Effector memory CD4-positive, alpha-beta T cell (primary cell): ENCODE measurements around the gene POU2F1.
"Not testable (repeated sequence)": the region's sequence is repeated elsewhere in the genome, so short reads cannot be mapped to it uniquely, and the experiment has no call there.

Source experiments
- DNase-seq, 3 donors: peaks; one replicate each; pipeline ENCODE4 v3.0.0-alpha.2; 2020
- H3K27ac ChIP-seq: 2 replicates; pipeline ENCODE4 v1.7.0; 2013; ENCODE audit warnings: mild to moderate bottlenecking, low read length, moderate library complexity; ENCODE audit not compliant: insufficient read depth, poor library complexity, severe bottlenecking
- H3K27me3 ChIP-seq: replicated peaks from 2 replicates; pipeline ENCODE4 v1.7.0; 2013; ENCODE audit warnings: mild to moderate bottlenecking, low read length; ENCODE audit not compliant: insufficient read depth, control insufficient read depth, poor library complexity, severe bottlenecking
- H3K36me3 ChIP-seq: 2 replicates; pipeline ENCODE4 v1.7.0; 2013; ENCODE audit warnings: mild to moderate bottlenecking, low read length, moderate library complexity; ENCODE audit not compliant: control insufficient read depth, insufficient read depth
- H3K4me1 ChIP-seq: 2 replicates; pipeline ENCODE4 v1.7.0; 2013; ENCODE audit warnings: low read length, mild to moderate bottlenecking; ENCODE audit not compliant: control insufficient read depth, insufficient read depth, poor library complexity, severe bottlenecking
- H3K4me3 ChIP-seq: 2 replicates; pipeline ENCODE4 v1.7.0; 2013; ENCODE audit warnings: low read length, low read depth, mild to moderate bottlenecking; ENCODE audit not compliant: insufficient read depth, poor library complexity, severe bottlenecking
- H3K9me3 ChIP-seq: 2 replicates; pipeline ENCODE4 v1.7.0; 2013; ENCODE audit warnings: mild to moderate bottlenecking, low read length, moderate library complexity; ENCODE audit not compliant: control insufficient read depth

The POU2F1 gene

DNA sequence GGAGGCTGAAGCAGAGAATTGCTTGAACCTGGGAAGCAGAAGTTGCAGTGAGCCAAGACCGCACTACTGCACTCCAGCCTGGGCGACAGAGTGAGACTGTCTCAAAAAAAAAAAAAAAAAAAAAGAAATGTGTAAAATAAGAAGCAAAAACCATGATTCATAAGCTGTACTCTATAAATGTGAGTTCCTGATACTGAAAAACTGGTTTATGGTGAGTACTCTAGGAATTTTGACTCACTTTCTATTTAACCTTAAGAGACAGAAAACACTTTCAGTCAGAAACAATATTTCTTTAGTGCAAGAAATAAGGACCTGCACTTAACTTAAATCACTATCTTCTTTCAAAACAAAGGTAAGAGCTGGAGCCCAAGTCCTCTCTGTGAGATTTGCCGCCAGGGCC is 19.9 kb upstream of the POU2F1 start:
- H3K27ac ChIP-seq, result no peak overlapping the region
- no peak overlapping the region for H3K4me3 ChIP-seq
- no peaks in the 10 kb centered on the region for H3K27me3 ChIP-seq
- DNase-seq, result no peak
- no peaks in the 10 kb centered on the region for H3K9me3 ChIP-seq
- no peaks in the 10 kb centered on the region for H3K4me1 ChIP-seq
- no peaks in the 10 kb centered on the region for H3K36me3 ChIP-seq

DNA sequence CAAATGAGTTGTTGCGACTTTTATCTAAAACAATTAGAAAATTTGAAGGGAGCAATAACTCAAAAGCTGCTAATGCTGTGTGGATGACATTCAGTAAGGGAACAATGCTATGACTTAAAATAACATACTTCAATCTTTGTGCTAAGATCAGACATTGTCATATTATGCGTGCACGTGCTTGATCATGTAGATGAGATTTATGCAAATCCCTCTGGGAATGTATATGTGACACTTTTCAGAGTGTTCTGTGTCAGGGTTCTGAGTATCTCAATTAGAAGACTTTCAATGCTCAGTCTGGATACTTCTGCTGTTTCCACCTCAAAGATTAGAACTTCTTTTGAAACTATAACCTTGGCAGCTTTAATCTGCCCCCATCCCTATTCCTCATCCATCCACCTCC is 18.6 kb upstream of the POU2F1 start:
- Histone ChIP-seq H3K4me3 (no peak overlapping the region), H3K36me3 (no peaks in the 10 kb centered on the region), H3K27ac (no peak overlapping the region), H3K9me3 (no peaks in the 10 kb centered on the region), H3K4me1 (no peaks in the 10 kb centered on the region), H3K27me3 (no peaks in the 10 kb centered on the region)
- DNase-seq, result no peak

DNA sequence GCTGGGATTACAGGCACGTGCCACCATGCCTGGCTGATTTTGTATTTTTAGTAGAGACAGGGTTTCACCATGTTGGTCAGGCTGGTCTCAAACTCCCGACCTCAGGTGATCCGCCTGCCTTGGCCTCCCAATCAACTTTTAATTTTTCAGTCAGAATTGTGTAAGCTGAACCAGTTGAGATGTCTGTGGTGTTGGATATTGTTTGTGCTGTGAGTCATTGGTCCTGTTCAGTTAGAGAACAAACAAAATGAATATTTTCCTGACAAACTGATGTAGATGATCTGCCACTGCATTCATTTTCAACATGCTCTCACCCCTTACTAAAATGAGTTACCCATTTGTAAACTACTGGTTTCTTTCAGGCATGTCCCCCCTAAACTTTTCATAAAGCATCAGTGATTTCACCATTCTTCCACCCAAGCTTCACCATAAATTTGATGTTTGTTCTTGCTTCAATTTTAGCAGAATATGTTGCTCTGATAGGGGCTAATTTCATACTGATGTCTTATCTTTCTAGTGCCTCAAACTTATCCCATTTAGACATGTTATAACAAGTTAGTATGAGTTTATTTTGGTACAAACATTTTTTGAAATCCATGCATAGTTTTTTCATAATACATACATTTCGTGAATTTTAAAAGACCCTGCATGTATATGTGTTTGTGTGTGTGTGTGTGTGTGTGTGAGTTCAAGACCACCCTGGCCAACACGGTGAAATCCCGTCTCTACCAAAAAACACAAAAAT is 15.2 kb upstream of the POU2F1 start:
- not testable (repeated sequence) for H3K27me3 ChIP-seq, H3K9me3 ChIP-seq, H3K36me3 ChIP-seq, DNase-seq, H3K4me3 ChIP-seq, H3K27ac ChIP-seq, H3K4me1 ChIP-seq

DNA sequence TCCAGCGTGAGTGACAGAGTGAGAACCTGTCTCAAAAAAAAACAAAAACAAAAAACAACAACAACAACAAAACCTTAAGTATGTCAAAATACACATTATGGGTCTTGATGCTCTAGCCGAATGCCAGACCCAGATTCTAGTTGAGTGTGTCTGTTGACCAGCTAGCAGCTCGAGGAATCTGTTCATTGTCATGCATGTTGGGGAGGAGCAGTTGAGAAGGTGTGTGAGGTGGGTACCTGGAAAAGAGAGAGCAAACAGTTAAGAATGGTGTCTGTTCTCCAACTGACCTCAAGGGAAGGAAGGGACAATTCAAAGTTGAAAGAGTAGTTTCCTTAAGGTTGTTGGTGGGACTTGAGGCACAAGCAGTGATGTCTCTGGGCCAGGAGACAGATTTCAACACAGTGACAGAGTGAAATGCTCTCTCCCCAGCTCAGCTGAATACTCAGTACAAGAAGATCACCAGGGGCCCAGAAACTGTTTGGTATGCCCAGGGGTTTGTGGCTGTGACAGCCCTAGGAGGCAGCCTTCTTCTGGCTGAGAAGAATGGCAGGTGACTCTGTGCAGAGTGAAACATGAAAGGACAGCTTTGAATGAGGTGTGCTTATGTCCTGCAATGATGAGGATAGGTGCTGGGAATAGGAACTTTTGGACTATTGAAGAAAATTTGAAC is 14.4 kb upstream of the POU2F1 start:
- H3K36me3 ChIP-seq, result no peaks in the 10 kb centered on the region
- peaks cover 4% of the 10 kb centered on the region for H3K9me3 ChIP-seq
- H3K27ac ChIP-seq, result no peak overlapping the region
- H3K4me3 ChIP-seq, result no peak overlapping the region
- no peak for DNase-seq
- no peaks in the 10 kb centered on the region for H3K27me3 ChIP-seq
- no peaks in the 10 kb centered on the region for H3K4me1 ChIP-seq

GRCh38 chr1:167207940-167208623 is 12.6 kb upstream of the POU2F1 start:
- H3K4me1 ChIP-seq, result no peaks in the 10 kb centered on the region
- peaks cover 4% of the 10 kb centered on the region for H3K9me3 ChIP-seq
- no peaks in the 10 kb centered on the region for H3K36me3 ChIP-seq
- no peaks in the 10 kb centered on the region for H3K27me3 ChIP-seq
- no peak overlapping the region for H3K27ac ChIP-seq
- no peak for DNase-seq
- no peak overlapping the region for H3K4me3 ChIP-seq

DNA sequence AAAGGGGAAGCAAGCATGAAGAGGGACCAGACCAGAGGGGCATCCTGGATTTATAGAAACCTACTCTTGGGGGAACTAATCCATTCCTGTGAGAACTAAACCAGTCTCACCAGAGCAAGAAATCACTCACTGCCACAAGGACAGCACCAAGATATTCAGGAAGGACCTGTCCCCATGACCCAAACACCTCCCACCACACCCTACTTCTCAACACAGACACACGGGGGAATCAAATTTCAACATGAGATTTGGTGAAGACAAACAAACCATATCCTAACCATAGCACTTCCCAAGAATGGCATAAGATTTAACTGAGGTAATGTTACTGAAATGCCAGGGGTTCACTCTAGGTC is 12.1 kb upstream of the POU2F1 start:
- Histone ChIP-seq H3K4me1 (no peaks in the 10 kb centered on the region), H3K27me3 (no peaks in the 10 kb centered on the region), H3K4me3 (no peak overlapping the region), H3K36me3 (no peaks in the 10 kb centered on the region), H3K27ac (no peak overlapping the region), H3K9me3 (peaks cover 4% of the 10 kb centered on the region)
- DNase-seq, result no peak

GRCh38 chr1:167209044-167209443 is 11.6 kb upstream of the POU2F1 start:
- H3K36me3 ChIP-seq, result no peaks in the 10 kb centered on the region
- H3K27ac ChIP-seq, result no peak overlapping the region
- H3K4me1 ChIP-seq, result no peaks in the 10 kb centered on the region
- H3K9me3 ChIP-seq, result peaks cover 4% of the 10 kb centered on the region
- no peaks in the 10 kb centered on the region for H3K27me3 ChIP-seq
- H3K4me3 ChIP-seq, result no peak overlapping the region
- no peak for DNase-seq

GRCh38 chr1:167210966-167211674 is 9.6 kb upstream of the POU2F1 start:
- Histone ChIP-seq H3K27ac (no peak overlapping the region), H3K4me3 (no peak overlapping the region)
- no peak for DNase-seq

DNA sequence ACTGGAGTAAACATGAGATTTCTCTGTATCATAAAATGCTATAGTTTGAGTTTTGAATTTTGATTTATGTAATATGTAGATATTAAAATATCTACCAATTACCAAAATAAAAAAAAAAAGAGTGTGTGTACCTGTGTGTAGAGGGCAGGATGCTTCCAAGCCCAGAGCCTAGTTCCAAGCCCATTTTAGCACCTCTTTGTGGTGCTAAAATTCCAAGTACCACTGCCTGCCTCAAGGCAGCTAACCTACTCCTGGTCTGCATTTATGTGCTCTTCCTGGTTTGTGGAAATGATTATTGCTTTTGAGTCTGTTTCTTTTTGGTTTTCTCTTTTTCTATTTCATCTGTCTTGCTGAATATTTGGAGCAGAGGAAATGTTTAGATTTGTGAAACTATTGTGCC is 8.7 kb upstream of the POU2F1 start:
- H3K4me1 ChIP-seq, result no peaks in the 10 kb centered on the region
- H3K27ac ChIP-seq, result no peak overlapping the region
- no peak overlapping the region for H3K4me3 ChIP-seq
- no peaks in the 10 kb centered on the region for H3K36me3 ChIP-seq
- peaks cover 4% of the 10 kb centered on the region for H3K9me3 ChIP-seq
- no peak for DNase-seq
- no peaks in the 10 kb centered on the region for H3K27me3 ChIP-seq

More at GRCh38 chr1:167210966-167211674, 9.6 kb upstream of the POU2F1 start:
- Histone ChIP-seq H3K36me3 (no peaks in the 10 kb centered on the region), H3K4me1 (no peaks in the 10 kb centered on the region), H3K9me3 (peaks cover 4% of the 10 kb centered on the region), H3K27me3 (no peaks in the 10 kb centered on the region)

- no peaks in the 10 kb centered on the region for H3K9me3 ChIP-seq
- no peaks in the 10 kb centered on the region for H3K27me3 ChIP-seq
- peaks cover 4% of the 10 kb centered on the region for H3K4me1 ChIP-seq
- no peak overlapping the region for H3K4me3 ChIP-seq
- no peak overlapping the region for H3K27ac ChIP-seq
- DNase-seq, result no peak
- no peaks in the 10 kb centered on the region for H3K36me3 ChIP-seq
Observed at GRCh38 chr1:167216809-167217208, 3.9 kb upstream of the POU2F1 start.
